Measurements from ENCODE around the gene NLRP7. TPM values are rescaled to one million over a fixed set of nuclear protein-coding genes. Genes with fewer than 3 reads are reported as not detected.

NLRP7 gene
- total and polyA plus RNA-seq, 2 donors (not counting 3 experiments of a cell fraction or from before 2014, with no cell fraction given) = not detected

DNA sequence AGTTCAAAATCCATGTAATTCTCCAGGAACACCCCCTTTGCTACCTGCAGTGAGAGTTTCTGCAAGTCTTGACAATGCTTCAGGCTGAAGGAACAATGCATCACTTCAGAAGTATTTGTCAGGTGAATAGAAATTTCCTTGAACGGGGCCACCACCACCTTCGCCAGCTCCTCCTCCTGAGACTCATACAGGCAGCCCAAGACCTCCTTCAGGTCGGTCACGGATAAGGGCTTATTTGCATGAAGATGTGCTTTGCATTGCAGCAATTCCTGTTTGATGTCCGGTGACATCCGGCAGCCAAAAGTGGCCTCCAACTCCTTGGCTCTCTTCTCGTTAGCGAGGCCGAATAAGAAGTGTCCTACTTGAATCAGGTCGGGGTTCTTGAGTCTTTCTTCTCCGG is 8.4 kb downstream of the NLRP7 start:
- DNase-seq (ENCODE audit: low read depth, low spot score) (no peak), FAIRE-seq (no peak)
- Histone ChIP-seq H3K4me3 (replicated peaks in 1 of 3; ENCODE audit: insufficient read depth in 1 of 3, low read depth in 1 of 3, low read length in 3 of 3) (no peak overlapping the region), H3K36me3 (ENCODE audit: control insufficient read depth in 2 of 2, extremely low read depth in 1 of 2, insufficient read depth in 2 of 2, low read length in 2 of 2) (no peaks in the 10 kb centered on the region), H3K27me3 (ENCODE audit: control insufficient read depth in 2 of 2, insufficient read depth in 2 of 2, low read length in 2 of 2) (no peaks in the 10 kb centered on the region), H3K9me3 (replicated peaks; ENCODE audit: control insufficient read depth, insufficient read depth, low read length) (no peaks in the 10 kb centered on the region), H3K79me2 (ENCODE audit: control insufficient read depth, insufficient read depth, low read length) (no peaks in the 10 kb centered on the region), H4K20me1 (replicated peaks; ENCODE audit: control insufficient read depth, extremely low read depth, insufficient read depth, low read length) (no peaks in the 10 kb centered on the region), H3K4me1 (ENCODE audit: control insufficient read depth, extremely low read depth, insufficient read depth, low read length) (no peaks in the 10 kb centered on the region), H3K9me1 (replicated peaks; ENCODE audit: control insufficient read depth, extremely low read depth, insufficient read depth, low read length) (no peaks in the 10 kb centered on the region), H3K9ac (replicated peaks; ENCODE audit: extremely low read depth, insufficient read depth, low read length) (no peak overlapping the region), H2AFZ (ENCODE audit: low read depth, low read length) (no peak overlapping the region), H3K4me2 (ENCODE audit: insufficient read depth, low read length) (no peak overlapping the region), H3K27ac (ENCODE audit: insufficient read depth, low read depth, low read length) (no peak overlapping the region)
- ChIA-PET CTCF (no interaction called here), POLR2A (no interaction called here)
- dilution Hi-C loops (cut with MboI; ENCODE audit: extremely low pct_ligation_motif_present, low sequenced_read_pairs) (no loop called here), intact Hi-C loops (cut with micrococcal nuclease) (no loop called here)
- TF ChIP-seq POLR2AphosphoS5 (IDR thresholded peaks at IDR 0.05; ENCODE audit: insufficient read depth, low read depth, low read length) = no peak
- no peak for TF ChIP-seq FOS (IDR thresholded peaks at IDR 0.05; ENCODE audit: borderline replicate concordance, insufficient read depth, low read length)
- TF ChIP-seq, protein P1, sequence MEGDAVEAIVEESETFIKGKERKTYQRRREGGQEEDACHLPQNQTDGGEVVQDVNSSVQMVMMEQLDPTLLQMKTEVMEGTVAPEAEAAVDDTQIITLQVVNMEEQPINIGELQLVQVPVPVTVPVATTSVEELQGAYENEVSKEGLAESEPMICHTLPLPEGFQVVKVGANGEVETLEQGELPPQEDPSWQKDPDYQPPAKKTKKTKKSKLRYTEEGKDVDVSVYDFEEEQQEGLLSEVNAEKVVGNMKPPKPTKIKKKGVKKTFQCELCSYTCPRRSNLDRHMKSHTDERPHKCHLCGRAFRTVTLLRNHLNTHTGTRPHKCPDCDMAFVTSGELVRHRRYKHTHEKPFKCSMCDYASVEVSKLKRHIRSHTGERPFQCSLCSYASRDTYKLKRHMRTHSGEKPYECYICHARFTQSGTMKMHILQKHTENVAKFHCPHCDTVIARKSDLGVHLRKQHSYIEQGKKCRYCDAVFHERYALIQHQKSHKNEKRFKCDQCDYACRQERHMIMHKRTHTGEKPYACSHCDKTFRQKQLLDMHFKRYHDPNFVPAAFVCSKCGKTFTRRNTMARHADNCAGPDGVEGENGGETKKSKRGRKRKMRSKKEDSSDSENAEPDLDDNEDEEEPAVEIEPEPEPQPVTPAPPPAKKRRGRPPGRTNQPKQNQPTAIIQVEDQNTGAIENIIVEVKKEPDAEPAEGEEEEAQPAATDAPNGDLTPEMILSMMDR (IDR thresholded peaks at IDR 0.05; ENCODE audit: extremely low read depth in 1 of 2, insufficient read depth in 1 of 2, low read depth in 1 of 2, low read length in 2 of 2) = no peak
- TF ChIP-seq POLR2A (IDR thresholded peaks at IDR 0.05; ENCODE audit: low read depth, low read length) = no peak
- no peak for TF ChIP-seq GATA2 (IDR thresholded peaks at IDR 0.05; ENCODE audit: insufficient read depth, insufficient read length, low read depth, low read length)
- TF ChIP-seq, protein P2, sequence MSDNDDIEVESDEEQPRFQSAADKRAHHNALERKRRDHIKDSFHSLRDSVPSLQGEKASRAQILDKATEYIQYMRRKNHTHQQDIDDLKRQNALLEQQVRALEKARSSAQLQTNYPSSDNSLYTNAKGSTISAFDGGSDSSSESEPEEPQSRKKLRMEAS (IDR thresholded peaks at IDR 0.05; ENCODE audit: insufficient read depth, insufficient read length) = no peak
- no TSS peak for BruUV-seq (replicated peaks)

GRCh38 chr19:54937926-54938325 is 9.4 kb downstream of the NLRP7 start:
- H3K36me3 ChIP-seq (ENCODE audit: control insufficient read depth in 2 of 2, extremely low read depth in 1 of 2, insufficient read depth in 2 of 2, low read length in 2 of 2) = no peaks in the 10 kb centered on the region
- H3K9me3 ChIP-seq (replicated peaks; ENCODE audit: control insufficient read depth, insufficient read depth, low read length) = no peaks in the 10 kb centered on the region
- no peaks in the 10 kb centered on the region for H3K9me1 ChIP-seq (replicated peaks; ENCODE audit: control insufficient read depth, extremely low read depth, insufficient read depth, low read length)
- TF ChIP-seq EZH2 (IDR thresholded peaks at IDR 0.05; ENCODE audit: borderline replicate concordance, low read depth, low read length, severe bottlenecking) (no peak), GATA2 (IDR thresholded peaks at IDR 0.05; ENCODE audit: insufficient read depth, insufficient read length, low read depth, low read length) (no peak)
- H3K27ac ChIP-seq (ENCODE audit: insufficient read depth, low read depth, low read length) = no peak overlapping the region
- no peaks in the 10 kb centered on the region for H3K79me2 ChIP-seq (ENCODE audit: control insufficient read depth, insufficient read depth, low read length)
- no peaks in the 10 kb centered on the region for H3K4me1 ChIP-seq (ENCODE audit: control insufficient read depth, extremely low read depth, insufficient read depth, low read length)
- no TSS peak for BruUV-seq (replicated peaks)
- no peak overlapping the region for H3K9ac ChIP-seq (replicated peaks; ENCODE audit: extremely low read depth, insufficient read depth, low read length)
- FAIRE-seq = no peak
- dilution Hi-C loops (cut with MboI; ENCODE audit: extremely low pct_ligation_motif_present, low sequenced_read_pairs) (no loop called here), intact Hi-C loops (cut with micrococcal nuclease) (no loop called here)
- POLR2A ChIA-PET = no interaction called here
- no peak for DNase-seq (ENCODE audit: low read depth, low spot score)
- no peak overlapping the region for H3K4me3 ChIP-seq (replicated peaks in 1 of 3; ENCODE audit: insufficient read depth in 1 of 3, low read depth in 1 of 3, low read length in 3 of 3)
- no peak overlapping the region for H2AFZ ChIP-seq (ENCODE audit: low read depth, low read length)
- H4K20me1 ChIP-seq (replicated peaks; ENCODE audit: control insufficient read depth, extremely low read depth, insufficient read depth, low read length) = no peaks in the 10 kb centered on the region
- no peak overlapping the region for H3K4me2 ChIP-seq (ENCODE audit: insufficient read depth, low read length)
- CTCF ChIA-PET = interaction anchor here (0.6 to 0.7 kb wide), 2 partner anchors 753 to 1315 kb away, joined by 4 read pairs; no protein-coding TSS in a partner anchor
- H3K27me3 ChIP-seq (ENCODE audit: control insufficient read depth in 2 of 2, insufficient read depth in 2 of 2, low read length in 2 of 2) = no peaks in the 10 kb centered on the region
